ENCODE data around the gene FRAT2. TPM values are rescaled to one million over a fixed set of nuclear protein-coding genes. Genes with fewer than 3 reads are reported as not detected.

FRAT2 gene
- polyA plus RNA-seq, 4 donors, result 12.4 to 14.0 (median 13.4) TPM

- no peak for DNase-seq (ENCODE audit: low read depth in 4 of 4, low spot score in 3 of 4)
Measured at GRCh38 chr10:97328646-97329453, 5.7 kb downstream of the FRAT2 start.

GRCh38 chr10:97327348-97328294 lies 6.9 kb downstream of the FRAT2 start:
- DNase-seq (ENCODE audit: low read depth in 4 of 4, low spot score in 3 of 4), result no peak

GRCh38 chr10:97325754-97326153 lies 8.8 kb downstream of the FRAT2 start:
- no peak for DNase-seq (ENCODE audit: low read depth in 4 of 4, low spot score in 3 of 4)

GRCh38 chr10:97323501-97323900 lies 11.0 kb downstream of the FRAT2 start:
- no peak for DNase-seq (ENCODE audit: low read depth in 4 of 4, low spot score in 3 of 4)

- DNase-seq (ENCODE audit: low read depth in 4 of 4, low spot score in 3 of 4), result no peak
Measured at GRCh38 chr10:97321804-97322190, 12.7 kb downstream of the FRAT2 start.

- no peak for DNase-seq (ENCODE audit: low read depth in 4 of 4, low spot score in 3 of 4)
Measured at GRCh38 chr10:97321032-97321803, 13.3 kb downstream of the FRAT2 start.

- no peak for DNase-seq (ENCODE audit: low read depth in 4 of 4, low spot score in 3 of 4)
Measured at GRCh38 chr10:97320480-97321031, 14.0 kb downstream of the FRAT2 start.

GRCh38 chr10:97319671-97320479 lies 14.7 kb downstream of the FRAT2 start:
- no peak for DNase-seq (ENCODE audit: low read depth in 4 of 4, low spot score in 3 of 4)

- DNase-seq (ENCODE audit: low read depth in 4 of 4, low spot score in 3 of 4), result peak; percentile 76 to 84 (median 81)
Measured at GRCh38 chr10:97318772-97319651, 15.5 kb downstream of the FRAT2 start, which contains the start of gene FRAT1. Gene FRAT1 (plus strand): TSS chr10:97319271. CDS start chr10:97319454, 183 bp downstream.

- no peak for DNase-seq (ENCODE audit: low read depth in 4 of 4, low spot score in 3 of 4)
Measured at GRCh38 chr10:97314671-97315070, 19.9 kb downstream of the FRAT2 start.

- no peak for DNase-seq (ENCODE audit: low read depth in 4 of 4, low spot score in 3 of 4)
Measured at GRCh38 chr10:97312897-97313296, 21.6 kb downstream of the FRAT2 start.

GRCh38 chr10:97311111-97311626 lies 23.4 kb downstream of the FRAT2 start:
- DNase-seq (ENCODE audit: low read depth in 4 of 4, low spot score in 3 of 4), result no peak

- no peak for DNase-seq (ENCODE audit: low read depth in 4 of 4, low spot score in 3 of 4)
Measured at GRCh38 chr10:97307866-97308780, 26.4 kb downstream of the FRAT2 start.

GRCh38 chr10:97307441-97307840 lies 27.1 kb downstream of the FRAT2 start:
- no peak for DNase-seq (ENCODE audit: low read depth in 4 of 4, low spot score in 3 of 4)

- no peak for DNase-seq (ENCODE audit: low read depth in 4 of 4, low spot score in 3 of 4)
Measured at GRCh38 chr10:97302088-97302791, 32.3 kb downstream of the FRAT2 start.

GRCh38 chr10:97300980-97301379 lies 33.5 kb downstream of the FRAT2 start:
- DNase-seq (ENCODE audit: low read depth in 4 of 4, low spot score in 3 of 4), result no peak

- no peak for DNase-seq (ENCODE audit: low read depth in 4 of 4, low spot score in 3 of 4)
Measured at GRCh38 chr10:97298223-97298571, 36.3 kb downstream of the FRAT2 start.
